A549 (cell line): ENCODE results near the gene KIAA0825. TPM values are rescaled to one million over a fixed set of nuclear protein-coding genes. Genes with fewer than 3 reads are reported as not detected.
"Not testable (repeated sequence)": the region's sequence is repeated elsewhere in the genome, so short reads cannot be mapped to it uniquely, and the experiment has no call there.

ENCODE experiments used
- ATAC-seq, 2 experiments: fragments of 200-7000 bp in 1 of 2; fragments of >200 bp in 1 of 2; cut with Nextera tagmentation in 1 of 2; cut with Tn5 transposase in 1 of 2; 3 replicates each; pipeline versions ENCODE4 v1.8.0 to v1.9.1; 2018 to 2020; ENCODE audit warnings: mild to moderate bottlenecking in 1 of 2, moderate library complexity in 1 of 2
- CTCF ChIA-PET: fragments of 300-600 bp; sonication (Branson Sonifier 250); formaldehyde crosslinking; extraction: SDS; loops from one replicate; lab custom pipeline; 2021; ENCODE audit warnings: antibody characterized with exemption, inconsistent platforms; lab: Yijun Ruan, JAX
- POLR2A ChIA-PET: fragments of 350-600 bp; formaldehyde crosslinking; extraction: SDS; loops from one replicate; lab custom pipeline; 2021; ENCODE audit warnings: antibody characterized with exemption, inconsistent platforms; lab: Yijun Ruan, JAX
- DNase-seq, 2 experiments: peaks; one replicate each; pipeline versions ENCODE4 v3.0.0 to v3.0.0-alpha.2; 2011 to 2016; ENCODE audit warnings: low read depth in 1 of 2, low spot score in 1 of 2
- FAIRE-seq: peaks from 2 replicates; lab custom pipeline; 2011; peaks lifted over from hg19 to GRCh38; lab: Jason Lieb, UNC
- H3K27ac ChIP-seq, 2 experiments: fragments of >200 bp; sonication (Bioruptor Twin); formaldehyde crosslinking; 3 replicates each; pipeline ENCODE4 v1.5.1; 2016 to 2017
- H3K4me1 ChIP-seq: fragments of >200 bp; sonication (Bioruptor Twin); formaldehyde crosslinking; 3 replicates; pipeline ENCODE4 v1.6.1; 2016
- H3K4me2 ChIP-seq: fragments of >200 bp; sonication (Bioruptor Twin); formaldehyde crosslinking; 3 replicates; pipeline ENCODE4 v1.6.1; 2016
- H3K4me3 ChIP-seq: fragments of >200 bp; sonication (Bioruptor Twin); formaldehyde crosslinking; 3 replicates; pipeline ENCODE4 v1.5.1; 2016
- H3K9me3 ChIP-seq: fragments of >200 bp; sonication (Bioruptor Twin); formaldehyde crosslinking; 3 replicates; pipeline ENCODE4 v1.6.1; 2016
- BCL3 ChIP-seq: fragments of >200 bp; sonication (Bioruptor Twin); formaldehyde crosslinking; IDR thresholded peaks from 3 replicates; pipeline ENCODE4 v1.6.1; 2016
- CBX8 ChIP-seq: fragments of 200-600 bp; sonication (generic); IDR thresholded peaks from 2 replicates; pipeline ENCODE4 v1.6.1; 2016
- CHD4 ChIP-seq: fragments of 200-600 bp; sonication (generic); IDR thresholded peaks from 2 replicates; pipeline ENCODE4 v1.6.1; 2016; ENCODE audit warnings: antibody characterized with exemption, mild to moderate bottlenecking, borderline replicate concordance
- E2F6 ChIP-seq: IDR thresholded peaks from 2 replicates; pipeline ENCODE4 v1.6.1; 2012; ENCODE audit warnings: low read depth, borderline replicate concordance
- KDM1A ChIP-seq: fragments of 200-600 bp; sonication (generic); IDR thresholded peaks from 2 replicates; pipeline ENCODE4 v1.6.1; 2016; ENCODE audit warnings: low read depth, mild to moderate bottlenecking
- KDM5A ChIP-seq: fragments of 200-600 bp; sonication (generic); IDR thresholded peaks from 2 replicates; pipeline ENCODE4 v1.6.1; 2016; ENCODE audit warnings: antibody characterized with exemption, mild to moderate bottlenecking
- MAFK ChIP-seq: fragments of 450-650 bp; IDR thresholded peaks from 2 replicates; pipeline ENCODE4 v1.6.1; 2014; ENCODE audit not compliant: partially characterized antibody
- MAZ ChIP-seq: fragments of 150-350 bp; IDR thresholded peaks from 2 replicates; pipeline ENCODE4 v1.6.1; 2014; ENCODE audit warnings: antibody characterized with exemption, low read depth, low read length, borderline replicate concordance
- REST ChIP-seq: fragments of 200-600 bp; sonication (generic); IDR thresholded peaks from 2 replicates; pipeline ENCODE4 v1.6.1; 2016; ENCODE audit warnings: antibody characterized with exemption, mild to moderate bottlenecking, moderate library complexity
- RFX5 ChIP-seq: fragments of 450-650 bp; IDR thresholded peaks from 2 replicates; pipeline ENCODE4 v1.7.1; 2014; ENCODE audit warnings: antibody characterized with exemption, mild to moderate bottlenecking, moderate library complexity
- USF2 ChIP-seq: fragments of 450-650 bp; IDR thresholded peaks from 2 replicates; pipeline ENCODE4 v1.6.1; 2014; ENCODE audit warnings: antibody characterized with exemption
- ZNF302 ChIP-seq: fragments of 250-450 bp; sonication (Bioruptor Pico); IDR thresholded peaks from 2 replicates; pipeline ENCODE4 v1.9.0; 2021; ENCODE audit warnings: inconsistent platforms, mild to moderate bottlenecking, moderate library complexity
- WGBS: methylation state at CpG from one replicate; pipeline ENCODE4 v1.1.6; 2017; ENCODE audit errors: missing lambda C conversion rate; 5-methylcytosine and 5-hydroxymethylcytosine counted together
- polyA plus RNA-seq, 4 experiments: library from polyadenylated mRNA; depleted of rRNA in 3 of 4; stranded (reverse); fragments of >200 nt; fragmentation: RNase III in 1 of 4; extraction: RNeasy Plus Mini Kit Qiagen cat#74134 plus additional on column Dnase treatment in 1 of 4; gene quantifications; 2 replicates in 3 of 4; 3 replicates in 1 of 4; pipeline ENCODE4 v1.2.3, GENCODE V29; 2011 to 2017

KIAA0825 gene
- polyA plus RNA-seq, 2 of the 4 experiments (the other 2 are of a cell fraction), result 0.57 to 0.80 TPM

GRCh38 chr5:94174748-94175411, 443.5 kb downstream of the KIAA0825 start:
- DNase-seq, result no peak
- no peak overlapping the region for H3K4me2 ChIP-seq
- no peak for ATAC-seq
- no peaks in the 10 kb centered on the region for H3K9me3 ChIP-seq
- POLR2A ChIA-PET, result no interaction called here
- no peaks in the 10 kb centered on the region for H3K4me1 ChIP-seq
- no peak overlapping the region for H3K4me3 ChIP-seq
- WGBS, result 43% methylated on average over 2 of the region's 2 CpGs
- no peak for TF ChIP-seq RFX5
- TF ChIP-seq CHD4, result no peak
- TF ChIP-seq E2F6, result no peak
- TF ChIP-seq, all 56 proteins: peak for 0
- H3K27ac ChIP-seq, result no peak overlapping the region
- FAIRE-seq, result no peak
- CTCF ChIA-PET, result interaction anchor here (1.6 kb wide), 1 partner anchor 22 kb away, joined by 3 read pairs; no protein-coding TSS in a partner anchor

- CTCF ChIA-PET, result interaction anchor here (0.9 kb wide), 1 partner anchor 519 kb away, joined by 3 read pairs; no protein-coding TSS in a partner anchor
- FAIRE-seq, result no peak
- POLR2A ChIA-PET, result no interaction called here
- TF ChIP-seq MAFK, result no peak
- no peak for TF ChIP-seq ZNF302
- TF ChIP-seq KDM1A, result no peak
- no peak for TF ChIP-seq KDM5A
- no peak for TF ChIP-seq CBX8
- TF ChIP-seq USF2, result no peak
- no peak for TF ChIP-seq BCL3
- no peak for TF ChIP-seq REST
- TF ChIP-seq MAZ, result no peak
- DNase-seq, result no peak
- Histone ChIP-seq H3K27ac (no peak overlapping the region), H3K4me1 (no peaks in the 10 kb centered on the region), H3K4me3 (no peak overlapping the region), H3K9me3 (no peaks in the 10 kb centered on the region), H3K4me2 (no peak overlapping the region)
- WGBS, result 88% methylated on average over 1 of the region's 1 CpG
- no peak for ATAC-seq
Measured at GRCh38 chr5:94173100-94173499, 445.3 kb downstream of the KIAA0825 start.

GRCh38 chr5:94171070-94171469, 447.3 kb downstream of the KIAA0825 start:
- FAIRE-seq, H3K9me3 ChIP-seq, H3K27ac ChIP-seq, H3K4me2 ChIP-seq, POLR2A ChIA-PET, H3K4me1 ChIP-seq, CTCF ChIA-PET, DNase-seq, ATAC-seq, H3K4me3 ChIP-seq: not testable (repeated sequence)
- WGBS, result 62% methylated on average over 3 of the region's 3 CpGs

- WGBS, result 60% methylated on average over 6 of the region's 6 CpGs
- H3K4me1 ChIP-seq, FAIRE-seq, H3K4me2 ChIP-seq, ATAC-seq, H3K27ac ChIP-seq, CTCF ChIA-PET, H3K4me3 ChIP-seq, DNase-seq, POLR2A ChIA-PET, H3K9me3 ChIP-seq: not testable (repeated sequence)
Measured at GRCh38 chr5:94170158-94170557, 448.2 kb downstream of the KIAA0825 start.
